HepG2 (cell line): Measurements from ENCODE around the gene ZNF132. TPM values are rescaled to one million over a fixed set of nuclear protein-coding genes. Genes with fewer than 3 reads are reported as not detected.
A peak's percentile ranks its signal among the peaks of the same experiment; 100 is the strongest.

Experiments
- CBX1 ChIP-seq: IDR thresholded peaks from one replicate; pipeline ENCODE4 v1.6.1; 2016; ENCODE audit warnings: antibody characterized with exemption, low read depth
- CREM ChIP-seq, 2 experiments: sonication (generic) in 1 of 2; formaldehyde crosslinking in 1 of 2; IDR thresholded peaks; 2 replicates each; pipeline versions ENCODE4 v1.4.0 to v1.6.1; 2016 to 2020; ENCODE audit warnings: antibody characterized with exemption in 1 of 2, mild to moderate bottlenecking in 1 of 2, missing genetic modification reagents in 1 of 2
- FOXA3 ChIP-seq: IDR thresholded peaks from 2 replicates; pipeline ENCODE4 v1.6.1; 2016; ENCODE audit warnings: missing genetic modification reagents, missing compliant biosample characterization
- HNRNPLL ChIP-seq: fragments of 200-400 bp; formaldehyde crosslinking; IDR thresholded peaks from 2 replicates; pipeline ENCODE4 v1.6.1; 2017; ENCODE audit warnings: mild to moderate bottlenecking, low read depth, low read length; ENCODE audit not compliant: poor library complexity, severe bottlenecking
- HOXA3 ChIP-seq: sonication (generic); formaldehyde crosslinking; IDR thresholded peaks from 2 replicates; pipeline ENCODE4 v1.5.0; 2020; ENCODE audit warnings: missing genetic modification reagents
- ISL2 ChIP-seq: sonication (generic); formaldehyde crosslinking; IDR thresholded peaks from 2 replicates; pipeline ENCODE4 v1.5.0; 2020; ENCODE audit warnings: missing genetic modification reagents
- NR2F1 ChIP-seq, 2 experiments: fragments of 450-650 bp in 1 of 2; formaldehyde crosslinking in 1 of 2; IDR thresholded peaks; 2 replicates each; pipeline versions ENCODE4 v1.5.0 to v1.6.1; 2016 to 2020; ENCODE audit warnings: mild to moderate bottlenecking in 1 of 2, missing compliant biosample characterization in 1 of 2, missing genetic modification reagents in 1 of 2, moderate library complexity in 1 of 2
- NRL ChIP-seq: sonication (generic); formaldehyde crosslinking; IDR thresholded peaks from 2 replicates; pipeline ENCODE4 v1.5.0; 2020; ENCODE audit warnings: missing genetic modification reagents, mild to moderate bottlenecking, moderate library complexity, borderline replicate concordance
- PRDM10 ChIP-seq: sonication (generic); formaldehyde crosslinking; IDR thresholded peaks from 2 replicates; pipeline ENCODE4 v1.4.0; 2020; ENCODE audit warnings: low read depth, missing genetic modification reagents
- RFXANK ChIP-seq: IDR thresholded peaks from 2 replicates; pipeline ENCODE4 v1.6.1; 2016
- SAP130 ChIP-seq: IDR thresholded peaks from 2 replicates; pipeline ENCODE4 v1.6.1; 2016; ENCODE audit warnings: low read depth
- SRSF4 ChIP-seq: fragments of 200-400 bp; formaldehyde crosslinking; IDR thresholded peaks from one replicate; pipeline ENCODE4 v1.6.1; 2018; ENCODE audit warnings: mild to moderate bottlenecking, low read depth, low read length, moderate library complexity; ENCODE audit not compliant: poor library complexity, severe bottlenecking
- TOE1 ChIP-seq: sonication (generic); formaldehyde crosslinking; IDR thresholded peaks from 2 replicates; pipeline ENCODE4 v1.4.0; 2020; ENCODE audit warnings: mild to moderate bottlenecking, missing genetic modification reagents
- ZBTB39 ChIP-seq: sonication (generic); formaldehyde crosslinking; IDR thresholded peaks from 2 replicates; pipeline ENCODE4 v1.5.0; 2020; ENCODE audit warnings: missing genetic modification reagents
- ZNF230 ChIP-seq: sonication (generic); formaldehyde crosslinking; IDR thresholded peaks from 2 replicates; pipeline ENCODE4 v1.4.0; 2020; ENCODE audit warnings: mild to moderate bottlenecking, missing genetic modification reagents
- ZNF260 ChIP-seq: sonication (generic); formaldehyde crosslinking; IDR thresholded peaks from 2 replicates; pipeline ENCODE4 v1.4.0; 2020; ENCODE audit warnings: missing genetic modification reagents, low read depth, mild to moderate bottlenecking, borderline replicate concordance
- ZNF33A ChIP-seq: sonication (generic); formaldehyde crosslinking; IDR thresholded peaks from 2 replicates; pipeline ENCODE4 v1.5.1; 2020; ENCODE audit warnings: missing genetic modification reagents, mild to moderate bottlenecking, moderate library complexity, borderline replicate concordance
- ZNF547 ChIP-seq: sonication (generic); formaldehyde crosslinking; IDR thresholded peaks from 2 replicates; pipeline ENCODE4 v1.5.1; 2020; ENCODE audit warnings: mild to moderate bottlenecking, missing genetic modification reagents
- ZNF552 ChIP-seq: sonication (generic); formaldehyde crosslinking; IDR thresholded peaks from 2 replicates; pipeline ENCODE4 v1.9.0; 2022; ENCODE audit warnings: missing genetic modification reagents, mild to moderate bottlenecking, borderline replicate concordance
- ZNF567 ChIP-seq: sonication (generic); formaldehyde crosslinking; IDR thresholded peaks from 2 replicates; pipeline ENCODE4 v1.8.1; 2023; ENCODE audit warnings: mild to moderate bottlenecking, missing genetic modification reagents, borderline replicate concordance
- ZNF710 ChIP-seq: sonication (generic); formaldehyde crosslinking; IDR thresholded peaks from 2 replicates; pipeline ENCODE4 v1.5.0; 2020; ENCODE audit warnings: mild to moderate bottlenecking, missing genetic modification reagents, borderline replicate concordance
- polyA plus RNA-seq, 8 experiments: library from polyadenylated mRNA; depleted of rRNA in 3 of 8; stranded (reverse) in 7 of 8; unstranded in 1 of 8; fragments of >200 nt; fragmentation: Illumina TruSeq in 4 of 8; extraction: Trizol in 4 of 8; gene quantifications; 2 replicates each; pipeline versions ENCODE4 v1.2.1 to v1.2.3, GENCODE V29; 2011 to 2016; ENCODE audit warnings: low read depth in 4 of 8, missing spikeins in 1 of 8, mixed read lengths in 1 of 8; ENCODE audit not compliant: insufficient read depth in 1 of 8
- total RNA-seq, 5 experiments: library from RNA; depleted of rRNA; stranded (reverse); fragments of >200 nt; fragmentation: Illumina TruSeq; extraction: Trizol; gene quantifications; 2 replicates each; pipeline ENCODE4 v1.2.3, GENCODE V29; 2016; ENCODE audit warnings: low read depth in 1 of 5

Gene ZNF132
- total and polyA plus RNA-seq, 2 of the 13 experiments (the other 11 are each of a cell fraction or from before 2014, with no cell fraction given): not detected

GRCh38 chr19:58466760-58467589 is 27.0 kb upstream of the ZNF132 start, which contains the start of gene ZNF324 (continued):
- TF ChIP-seq ZNF567 (no peak), FOXA3 (CRISPR knock-in tag) (peak; percentile 54), HNRNPLL (peak; percentile 44), PRDM10 (CRISPR knock-in tag) (peak; percentile 59; the same call in 1 of the 2 replicates), ISL2 (CRISPR knock-in tag) (no peak; the same call in 1 of the 2 replicates), RFXANK (CRISPR knock-in tag) (0 out of 2 replicates have a peak, but pooled peaks have one; percentile 60), HOXA3 (CRISPR knock-in tag) (peak; percentile 77; the same call in 1 of the 2 replicates), ZNF33A (no peak), TOE1 (no peak), CREM (IDR thresholded peaks at IDR 0.05) (peak; percentile 82), CREM (CRISPR knock-in tag; IDR thresholded peaks at IDR 0.05) (no peak), NR2F1 (CRISPR knock-in tag; IDR thresholded peaks at IDR 0.05) (no peak), NRL (CRISPR knock-in tag) (no peak; the same call in 1 of the 2 replicates), ZNF547 (CRISPR knock-in tag) (no peak), ZNF260 (CRISPR knock-in tag) (no peak), ZNF230 (CRISPR knock-in tag) (no peak), ZBTB39 (CRISPR knock-in tag) (no peak), SRSF4 (no peak), ZNF710 (no peak), CBX1 (no peak), SAP130 (peak; percentile 99), ZNF552 (CRISPR knock-in tag) (no peak)
